GM12875 (cell line): ENCODE results near the gene RBM20.

ENCODE experiments used
- H3K4me3 ChIP-seq: one replicate; pipeline ENCODE4 v1.5.1; 2011; ENCODE audit warnings: low read depth, low read length, control low read depth
- CTCF ChIP-seq: IDR thresholded peaks from 2 replicates; pipeline ENCODE4 v1.5.1; 2011; ENCODE audit warnings: low read depth, mild to moderate bottlenecking, control low read depth, inconsistent platforms, low read length, moderate library complexity, borderline replicate concordance; ENCODE audit not compliant: insufficient read depth

Gene RBM20

GRCh38 chr10:110774069-110775019, 130.2 kb downstream of the RBM20 start:
- no peak overlapping the region for H3K4me3 ChIP-seq
- no peak for TF ChIP-seq CTCF

- TF ChIP-seq CTCF = no peak
- no peak overlapping the region for H3K4me3 ChIP-seq
Measured at GRCh38 chr10:110775020-110775375, 130.9 kb downstream of the RBM20 start.

GRCh38 chr10:110775406-110775805, 131.3 kb downstream of the RBM20 start:
- no peak for TF ChIP-seq CTCF
- no peak overlapping the region for H3K4me3 ChIP-seq

- no peak overlapping the region for H3K4me3 ChIP-seq
- no peak for TF ChIP-seq CTCF
Measured at GRCh38 chr10:110777017-110777416, 132.9 kb downstream of the RBM20 start.

- TF ChIP-seq CTCF = no peak
- no peak overlapping the region for H3K4me3 ChIP-seq
Measured at GRCh38 chr10:110777661-110778060, 133.5 kb downstream of the RBM20 start.

- H3K4me3 ChIP-seq = no peak overlapping the region
- no peak for TF ChIP-seq CTCF
Measured at GRCh38 chr10:110778211-110778610, 134.1 kb downstream of the RBM20 start.

GRCh38 chr10:110779489-110779888, 135.4 kb downstream of the RBM20 start:
- no peak for TF ChIP-seq CTCF
- no peak overlapping the region for H3K4me3 ChIP-seq
